IMR-90 (cell line): ENCODE results near the gene UCP2. TPM values are rescaled to one million over a fixed set of nuclear protein-coding genes. Genes with fewer than 3 reads are reported as not detected.

Experiments
- ATAC-seq: fragments of 200-7000 bp; cut with Tn5 transposase; 2 replicates; pipeline ENCODE4 v1.9.1; 2020; ENCODE audit warnings: low read depth, mild to moderate bottlenecking, moderate library complexity
- BruUV-seq: library from RNA; stranded (reverse); fragments of 400-500 nt; replicated peaks from 2 replicates; lab custom pipeline; 2021; lab: Mats Ljungman, UMichigan
- CTCF ChIA-PET: fragments of 300-600 bp; formaldehyde crosslinking; extraction: SDS; loops from one replicate; lab custom pipeline; 2021; ENCODE audit warnings: antibody characterized with exemption; lab: Yijun Ruan, JAX
- POLR2A ChIA-PET: fragments of 300-600 bp; sonication (Branson Sonifier 250); formaldehyde crosslinking; loops from one replicate; lab custom pipeline; 2022; ENCODE audit warnings: antibody characterized with exemption; ENCODE audit not compliant: unreplicated experiment; lab: Charles Lee
- DNase-seq: peaks from one replicate; pipeline ENCODE4 v3.0.0; 2013
- H2AFZ ChIP-seq: replicated peaks from 2 replicates; pipeline ENCODE3; 2013; ENCODE audit warnings: low read length, mild to moderate bottlenecking; ENCODE audit not compliant: poor library complexity
- H2AK5ac ChIP-seq: 2 replicates; pipeline ENCODE4 v1.6.1; 2013; ENCODE audit warnings: low read depth, low read length, inconsistent platforms
- H2AK9ac ChIP-seq: replicated peaks from 2 replicates; pipeline ENCODE3; 2013; ENCODE audit warnings: mild to moderate bottlenecking, low read depth, low read length, moderate library complexity; ENCODE audit not compliant: poor library complexity
- H2BK120ac ChIP-seq: 2 replicates; pipeline ENCODE4 v1.6.1; 2013; ENCODE audit warnings: low read depth, low read length, inconsistent platforms
- H2BK15ac ChIP-seq: 3 replicates; pipeline ENCODE4 v1.6.1; 2013; ENCODE audit warnings: low read depth, low read length, inconsistent platforms
- H2BK20ac ChIP-seq: 2 replicates; pipeline ENCODE4 v1.6.1; 2013; ENCODE audit warnings: low read depth, mild to moderate bottlenecking, inconsistent platforms, low read length, moderate library complexity
- H2BK5ac ChIP-seq: 2 replicates; pipeline ENCODE4 v1.6.1; 2013; ENCODE audit warnings: mild to moderate bottlenecking, low read depth, low read length, inconsistent platforms; ENCODE audit not compliant: poor library complexity, severe bottlenecking
- H3K14ac ChIP-seq: replicated peaks from 2 replicates; pipeline ENCODE4 v1.6.1; 2013; ENCODE audit warnings: low read depth, low read length, inconsistent platforms
- H3K18ac ChIP-seq: 2 replicates; pipeline ENCODE4 v1.6.1; 2013; ENCODE audit warnings: low read depth, low read length, control low read depth
- H3K23ac ChIP-seq: 2 replicates; pipeline ENCODE4 v1.6.1; 2013; ENCODE audit warnings: low read depth, low read length, inconsistent platforms
- H3K27ac ChIP-seq: 2 replicates; pipeline ENCODE4 v1.5.1; 2013; ENCODE audit warnings: mild to moderate bottlenecking, control low read depth, low read length; ENCODE audit not compliant: insufficient read depth
- H3K27me3 ChIP-seq: 2 replicates; pipeline ENCODE4 v1.6.1; 2013; ENCODE audit warnings: low read length; ENCODE audit not compliant: control insufficient read depth, insufficient read depth
- H3K36me3 ChIP-seq: 2 replicates; pipeline ENCODE4 v1.6.1; 2013; ENCODE audit warnings: low read length, mixed read lengths; ENCODE audit not compliant: control insufficient read depth, insufficient read depth
- H3K4ac ChIP-seq: 2 replicates; pipeline ENCODE4 v1.6.1; 2013; ENCODE audit warnings: low read depth, low read length, inconsistent platforms
- H3K4me1 ChIP-seq: 2 replicates; pipeline ENCODE4 v1.6.1; 2013; ENCODE audit warnings: low read length, mixed read lengths; ENCODE audit not compliant: control insufficient read depth, insufficient read depth
- H3K4me2 ChIP-seq: 2 replicates; pipeline ENCODE4 v1.6.1; 2013; ENCODE audit warnings: low read depth, mild to moderate bottlenecking, control low read depth, low read length, moderate library complexity
- H3K4me3 ChIP-seq: 2 replicates; pipeline ENCODE4 v1.5.1; 2013; ENCODE audit warnings: low read depth, mild to moderate bottlenecking, control low read depth, low read length, moderate library complexity; ENCODE audit not compliant: insufficient read depth
- H3K56ac ChIP-seq: 2 replicates; pipeline ENCODE4 v1.6.1; 2013; ENCODE audit warnings: low read length, inconsistent platforms; ENCODE audit not compliant: insufficient read depth; ENCODE audit errors: extremely low read depth
- H3K79me1 ChIP-seq, 2 experiments: 2 replicates each; pipeline ENCODE4 v1.6.1; 2013; ENCODE audit warnings: low read length in 2 of 2, inconsistent platforms in 1 of 2, low read depth in 1 of 2
- H3K9ac ChIP-seq: 2 replicates; pipeline ENCODE4 v1.6.1; 2013; ENCODE audit warnings: low read depth, low read length, control low read depth
- H3K9me1 ChIP-seq: 2 replicates; pipeline ENCODE4 v1.6.1; 2013; ENCODE audit warnings: low read length, inconsistent platforms; ENCODE audit not compliant: insufficient read depth
- H3K9me3 ChIP-seq: 2 replicates; pipeline ENCODE4 v1.6.1; 2013; ENCODE audit warnings: low read length; ENCODE audit not compliant: control insufficient read depth, insufficient read depth
- H4K20me1 ChIP-seq: 2 replicates; pipeline ENCODE4 v1.6.1; 2013; ENCODE audit warnings: low read length, inconsistent platforms; ENCODE audit not compliant: insufficient read depth
- H4K5ac ChIP-seq: 2 replicates; pipeline ENCODE4 v1.6.1; 2013; ENCODE audit warnings: mild to moderate bottlenecking, low read depth, low read length, control low read depth
- H4K8ac ChIP-seq, 2 experiments: 2 replicates each; pipeline ENCODE4 v1.6.1; 2013; ENCODE audit warnings: low read depth in 2 of 2, low read length in 2 of 2, control low read depth in 1 of 2, inconsistent platforms in 1 of 2
- H4K91ac ChIP-seq: 2 replicates; pipeline ENCODE4 v1.6.1; 2013; ENCODE audit warnings: low read depth, low read length, inconsistent platforms; ENCODE audit not compliant: insufficient read depth
- BHLHE40 ChIP-seq: fragments of 150-350 bp; IDR thresholded peaks from 2 replicates; pipeline ENCODE4 v1.6.1; 2016; ENCODE audit warnings: mild to moderate bottlenecking, low read depth, low read length
- CEBPB ChIP-seq: IDR thresholded peaks from 2 replicates; pipeline ENCODE4 v1.6.1; 2012; ENCODE audit warnings: low read depth, low read length, improper control_type of control experiment
- CHD1 ChIP-seq: IDR thresholded peaks from 2 replicates; pipeline ENCODE4 v1.6.1; 2012; ENCODE audit warnings: low read depth, low read length, improper control_type of control experiment
- FOS ChIP-seq: fragments of 150-350 bp; IDR thresholded peaks from 2 replicates; pipeline ENCODE4 v1.6.1; 2016; ENCODE audit warnings: low read depth, low read length
- MAFK ChIP-seq: IDR thresholded peaks from 2 replicates; pipeline ENCODE4 v1.6.1; 2012; ENCODE audit warnings: low read depth, low read length, improper control_type of control experiment
- MAZ ChIP-seq: IDR thresholded peaks from 2 replicates; pipeline ENCODE4 v1.6.1; 2012; ENCODE audit warnings: low read depth, mild to moderate bottlenecking, low read length, improper control_type of control experiment, moderate library complexity, borderline replicate concordance
- NFE2L2 ChIP-seq: fragments of 150-350 bp; IDR thresholded peaks from 2 replicates; pipeline ENCODE4 v1.6.1; 2016; ENCODE audit warnings: low read depth, mild to moderate bottlenecking, low read length
- POLR2A ChIP-seq: IDR thresholded peaks from 2 replicates; pipeline ENCODE4 v1.6.1; 2012; ENCODE audit warnings: mild to moderate bottlenecking, low read depth, low read length
- RAD21 ChIP-seq: IDR thresholded peaks from 2 replicates; pipeline ENCODE4 v1.6.1; 2012; ENCODE audit warnings: low read length, improper control_type of control experiment
- RCOR1 ChIP-seq: IDR thresholded peaks from 2 replicates; pipeline ENCODE4 v1.6.1; 2012; ENCODE audit warnings: mild to moderate bottlenecking, low read length, improper control_type of control experiment; ENCODE audit not compliant: insufficient replicate concordance
- RFX5 ChIP-seq: IDR thresholded peaks from 2 replicates; pipeline ENCODE4 v1.8.0; 2012; ENCODE audit warnings: low read depth, mild to moderate bottlenecking, low read length, moderate library complexity
- SMC3 ChIP-seq: fragments of 150-350 bp; IDR thresholded peaks from 2 replicates; pipeline ENCODE4 v1.6.1; 2016; ENCODE audit warnings: low read depth, mild to moderate bottlenecking, antibody characterized with exemption, low read length, moderate library complexity
- WGBS, 2 experiments: methylation state at CpG; one replicate each; pipeline versions ENCODE4 v1.1.5 to v1.1.7; 2013; ENCODE audit warnings: missing lambda C conversion rate in 2 of 2; ENCODE audit not compliant: insufficient read length in 1 of 2; ENCODE audit errors: extremely low coverage in 2 of 2; 5-methylcytosine and 5-hydroxymethylcytosine counted together
- dilution Hi-C: fragments of 300-500 bp; cut with HindIII; formaldehyde crosslinking; loops from one replicate; pipeline ENCODE4 v1.14.3; 2018; ENCODE audit warnings: low sequenced_read_pairs; ENCODE audit not compliant: unreplicated experiment
- in situ Hi-C: fragments of 300-500 bp; cut with MboI; formaldehyde crosslinking; loops from 3 replicates; pipeline ENCODE4 v1.14.3; 2019; ENCODE audit warnings: low sequenced_read_pairs, inconsistent platforms, mixed read lengths
- intact Hi-C: fragments of 100-400 bp; cut with micrococcal nuclease; formaldehyde crosslinking; loops from 2 replicates; pipeline ENCODE4 v1.10.0; 2022
- polyA plus RNA-seq, 3 experiments: library from polyadenylated mRNA; depleted of rRNA; stranded (reverse); fragments of >200 nt; gene quantifications; 2 replicates each; pipeline ENCODE4 v1.2.3, GENCODE V29; 2012; ENCODE audit warnings: low replicate concordance in 1 of 3
- total RNA-seq: library from RNA; depleted of rRNA; stranded (reverse); fragments of >200 nt; gene quantifications from 2 replicates; pipeline ENCODE4 v1.2.3, GENCODE V29; 2012
- TF ChIP-seq, protein P1 (sequence below): fragments of 150-350 bp; IDR thresholded peaks from 2 replicates; pipeline ENCODE4 v1.6.1; 2016; ENCODE audit warnings: low read depth, mild to moderate bottlenecking, low read length, moderate library complexity, borderline replicate concordance
- TF ChIP-seq, protein P2 (sequence below): fragments of 150-350 bp; IDR thresholded peaks from 2 replicates; pipeline ENCODE4 v1.6.1; 2017; ENCODE audit warnings: mild to moderate bottlenecking, antibody characterized with exemption, low read length, low read depth

Gene UCP2
- total and polyA plus RNA-seq, 2 of the 4 experiments (the other 2 are of a cell fraction): 2.0 to 11.9 TPM

DNA sequence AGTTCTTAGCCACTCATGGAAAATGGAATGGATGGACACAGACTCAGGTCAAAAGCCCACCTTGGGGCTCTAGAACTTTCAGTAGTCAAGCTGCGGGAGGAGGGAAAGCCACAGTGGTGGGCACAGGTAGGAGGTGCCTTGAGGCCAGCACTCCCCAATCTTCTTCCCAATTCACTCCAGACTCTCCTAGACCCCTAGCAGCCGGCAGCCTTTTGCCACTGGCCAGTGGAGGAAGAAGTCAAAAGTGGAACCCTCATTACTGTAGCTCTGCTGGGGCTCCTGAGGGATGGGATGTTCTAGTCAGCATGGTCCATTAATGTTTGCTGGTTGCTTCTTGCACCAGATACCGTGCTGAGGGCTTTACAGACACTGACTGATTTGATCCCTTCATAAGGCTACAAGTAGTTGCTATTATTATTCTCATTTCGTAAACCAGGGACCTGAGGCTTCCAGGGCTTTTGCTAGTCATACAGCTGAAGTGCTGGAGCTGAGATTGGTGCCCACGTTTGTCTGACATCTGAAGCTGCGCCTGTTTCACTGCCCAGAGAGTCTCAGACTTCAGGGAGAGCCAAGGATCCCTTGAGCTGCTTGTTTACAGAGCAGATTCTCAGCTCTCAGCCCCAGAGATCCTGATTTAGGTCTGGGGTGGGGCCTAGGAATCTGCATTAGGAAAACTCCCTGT is 25.2 kb upstream of the UCP2 start:
- Histone ChIP-seq H2BK5ac (no peak overlapping the region), H4K8ac (no peak overlapping the region), H3K14ac (no peak overlapping the region), H3K4me3 (no peak overlapping the region), H3K79me1 (no peaks in the 10 kb centered on the region), H4K91ac (no peak overlapping the region), H3K4me2 (no peak overlapping the region), H3K9ac (no peak overlapping the region), H3K36me3 (peaks cover 3% of the 10 kb centered on the region), H3K9me1 (0 out of 2 replicates have a peak, but pooled peaks cover 5% of the 10 kb centered on the region), H3K56ac (no peak overlapping the region), H3K23ac (no peak overlapping the region), H3K4me1 (no peaks in the 10 kb centered on the region; the same call in 1 of the 2 replicates), H2AK9ac (no peak overlapping the region), H2BK20ac (no peak overlapping the region), H3K27ac (no peak overlapping the region), H3K9me3 (no peaks in the 10 kb centered on the region), H4K5ac (no peak overlapping the region), H3K18ac (no peak overlapping the region), H4K20me1 (no peaks in the 10 kb centered on the region; the same call in 1 of the 2 replicates), H2AFZ (no peak overlapping the region), H3K4ac (no peak overlapping the region), H2BK120ac (no peak overlapping the region), H3K27me3 (no peaks in the 10 kb centered on the region), H2BK15ac (no peak overlapping the region), H2AK5ac (no peak overlapping the region)
- dilution Hi-C loops: no loop called here
- 100% methylated on average over 1 of the region's 6 CpGs; no CpG with 5 or more reads in 1 of the 2 experiments for WGBS, 2 experiments
- TF ChIP-seq MAZ (no peak), POLR2A (no peak), NFE2L2 (no peak), RAD21 (no peak), CEBPB (no peak), RCOR1 (no peak), FOS (no peak), SMC3 (no peak), RFX5 (no peak), MAFK (no peak), BHLHE40 (no peak), CHD1 (no peak)
- TF ChIP-seq, protein P1, sequence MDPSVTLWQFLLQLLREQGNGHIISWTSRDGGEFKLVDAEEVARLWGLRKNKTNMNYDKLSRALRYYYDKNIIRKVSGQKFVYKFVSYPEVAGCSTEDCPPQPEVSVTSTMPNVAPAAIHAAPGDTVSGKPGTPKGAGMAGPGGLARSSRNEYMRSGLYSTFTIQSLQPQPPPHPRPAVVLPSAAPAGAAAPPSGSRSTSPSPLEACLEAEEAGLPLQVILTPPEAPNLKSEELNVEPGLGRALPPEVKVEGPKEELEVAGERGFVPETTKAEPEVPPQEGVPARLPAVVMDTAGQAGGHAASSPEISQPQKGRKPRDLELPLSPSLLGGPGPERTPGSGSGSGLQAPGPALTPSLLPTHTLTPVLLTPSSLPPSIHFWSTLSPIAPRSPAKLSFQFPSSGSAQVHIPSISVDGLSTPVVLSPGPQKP: no peak
- TF ChIP-seq, protein P2, sequence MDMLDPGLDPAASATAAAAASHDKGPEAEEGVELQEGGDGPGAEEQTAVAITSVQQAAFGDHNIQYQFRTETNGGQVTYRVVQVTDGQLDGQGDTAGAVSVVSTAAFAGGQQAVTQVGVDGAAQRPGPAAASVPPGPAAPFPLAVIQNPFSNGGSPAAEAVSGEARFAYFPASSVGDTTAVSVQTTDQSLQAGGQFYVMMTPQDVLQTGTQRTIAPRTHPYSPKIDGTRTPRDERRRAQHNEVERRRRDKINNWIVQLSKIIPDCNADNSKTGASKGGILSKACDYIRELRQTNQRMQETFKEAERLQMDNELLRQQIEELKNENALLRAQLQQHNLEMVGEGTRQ: no peak
- intact Hi-C loops: no loop called here
- BruUV-seq: no TSS peak
- ChIA-PET CTCF (no interaction called here), POLR2A (interaction anchor here (1.2 kb wide), 1 partner anchor 10 kb away, joined by 3 read pairs; no protein-coding TSS in a partner anchor)
- ATAC-seq (no peak; the same call in 1 of the 2 replicates), DNase-seq (no peak)
- in situ Hi-C loops: no loop called here
